H1 (cell line): ENCODE data around the gene ZNF532. TPM values are rescaled to one million over a fixed set of nuclear protein-coding genes. Genes with fewer than 3 reads are reported as not detected.

Experiments
- CTCF ChIA-PET: fragments of 300-600 bp; sonication (Branson Sonifier 250); formaldehyde crosslinking; loops from one replicate; lab custom pipeline; 2021; ENCODE audit not compliant: partially characterized antibody; lab: Charles Lee
- POLR2A ChIA-PET: fragments of 300-600 bp; sonication (Branson Sonifier 250); formaldehyde crosslinking; loops from one replicate; lab custom pipeline; 2021; ENCODE audit warnings: inconsistent platforms; ENCODE audit not compliant: partially characterized antibody; lab: Charles Lee
- DNase-seq, 2 experiments: peaks; one replicate each; pipeline versions ENCODE4 v3.0.0 to v3.0.0-alpha.2; 2010 to 2022; ENCODE audit warnings: low spot score in 2 of 2, low read depth in 1 of 2, mixed read lengths in 1 of 2
- FAIRE-seq: peaks from 2 replicates; lab custom pipeline; 2011; peaks lifted over from hg19 to GRCh38; lab: Jason Lieb, UNC
- H2AFZ ChIP-seq: 2 replicates; pipeline ENCODE4 v1.8.1; 2012; ENCODE audit warnings: low read length, inconsistent platforms
- H2AK5ac ChIP-seq: 2 replicates; pipeline ENCODE4 v1.6.1; 2013; ENCODE audit warnings: low read depth, low read length
- H2BK120ac ChIP-seq: replicated peaks from 2 replicates; pipeline ENCODE3; 2013; ENCODE audit warnings: low read depth, low read length, inconsistent platforms
- H2BK12ac ChIP-seq: 2 replicates; pipeline ENCODE4 v1.6.1; 2013; ENCODE audit warnings: low read depth, low read length
- H2BK15ac ChIP-seq: 2 replicates; pipeline ENCODE4 v1.6.1; 2013; ENCODE audit warnings: low read length
- H2BK20ac ChIP-seq: 2 replicates; pipeline ENCODE4 v1.6.1; 2013; ENCODE audit warnings: low read length
- H2BK5ac ChIP-seq: 2 replicates; pipeline ENCODE4 v1.6.1; 2013; ENCODE audit warnings: low read depth, low read length
- H3K14ac ChIP-seq: 2 replicates; pipeline ENCODE4 v1.6.1; 2013; ENCODE audit warnings: inconsistent platforms; ENCODE audit not compliant: insufficient read length
- H3K18ac ChIP-seq: 2 replicates; pipeline ENCODE4 v1.6.1; 2013; ENCODE audit warnings: low read length; ENCODE audit errors: extremely low read depth
- H3K23ac ChIP-seq: 2 replicates; pipeline ENCODE4 v1.6.1; 2013; ENCODE audit warnings: inconsistent platforms; ENCODE audit not compliant: insufficient read length
- H3K23me2 ChIP-seq: 2 replicates; pipeline ENCODE4 v1.6.1; 2013; ENCODE audit warnings: low read depth, low read length
- H3K27ac ChIP-seq: 2 replicates; pipeline ENCODE4 v1.6.1; 2011; ENCODE audit warnings: low read depth, low read length, inconsistent platforms
- H3K27me3 ChIP-seq, 4 experiments: replicated peaks in 1 of 4; 1 replicate in 1 of 4; 2 replicates in 3 of 4; pipeline versions ENCODE4 v1.6.1 to v1.8.1; 2011 to 2013; ENCODE audit warnings: low read length in 3 of 4, mild to moderate bottlenecking in 3 of 4, inconsistent platforms in 2 of 4, mixed read lengths in 2 of 4, moderate library complexity in 1 of 4; ENCODE audit not compliant: control insufficient read depth in 3 of 4, insufficient read depth in 3 of 4; ENCODE audit errors: extremely low read depth in 1 of 4
- H3K36me3 ChIP-seq, 4 experiments: 2 replicates each; pipeline versions ENCODE4 v1.6.1 to v1.8.1; 2011 to 2013; ENCODE audit warnings: mild to moderate bottlenecking in 4 of 4, low read length in 3 of 4, moderate library complexity in 2 of 4, control low read depth in 1 of 4, inconsistent platforms in 1 of 4; ENCODE audit not compliant: insufficient read depth in 4 of 4, control insufficient read depth in 2 of 4
- H3K4ac ChIP-seq: replicated peaks from 2 replicates; pipeline ENCODE3; 2013; ENCODE audit warnings: low read length, low read depth, mixed read lengths, inconsistent platforms; ENCODE audit not compliant: insufficient read length
- H3K4me1 ChIP-seq, 4 experiments: replicated peaks in 1 of 4; 1 replicate in 1 of 4; 2 replicates in 3 of 4; pipeline versions ENCODE4 v1.6.1 to v1.8.1; 2011 to 2013; ENCODE audit warnings: low read length in 3 of 4, inconsistent platforms in 2 of 4, mixed read lengths in 1 of 4; ENCODE audit not compliant: insufficient read depth in 4 of 4, control insufficient read depth in 3 of 4
- H3K4me2 ChIP-seq, 2 experiments: 2 replicates each; pipeline versions ENCODE4 v1.6.1 to v1.8.1; 2011 to 2013; ENCODE audit warnings: low read depth in 2 of 2, low read length in 2 of 2, control low read depth in 1 of 2, inconsistent platforms in 1 of 2, mild to moderate bottlenecking in 1 of 2; ENCODE audit not compliant: insufficient read depth in 1 of 2
- H3K4me3 ChIP-seq, 4 experiments: fragments of 200-600, 300-600 bp in 1 of 4; sonication (generic), shearing (Covaris generic), sonication (Bioruptor Twin) in 1 of 4; 2 replicates each; pipeline versions ENCODE4 v1.5.1 to v1.8.1; 2011 to 2016; ENCODE audit warnings: low read length in 4 of 4, low read depth in 3 of 4, control low read depth in 2 of 4, inconsistent platforms in 2 of 4, mild to moderate bottlenecking in 2 of 4, mixed read lengths in 1 of 4, moderate library complexity in 1 of 4; ENCODE audit not compliant: insufficient read depth in 2 of 4; ENCODE audit errors: extremely low read depth in 1 of 4
- H3K56ac ChIP-seq: replicated peaks from 2 replicates; pipeline ENCODE3; 2013; ENCODE audit warnings: low read depth, mild to moderate bottlenecking, mixed read lengths, low read length, inconsistent platforms; ENCODE audit not compliant: insufficient read length
- H3K79me1 ChIP-seq: 2 replicates; pipeline ENCODE4 v1.6.1; 2013; ENCODE audit warnings: low read depth, low read length, control low read depth
- H3K79me2 ChIP-seq, 2 experiments: 2 replicates each; pipeline versions ENCODE4 v1.6.1 to v1.8.1; 2012 to 2013; ENCODE audit warnings: low read length in 2 of 2, mild to moderate bottlenecking in 2 of 2, inconsistent platforms in 1 of 2; ENCODE audit not compliant: insufficient read depth in 2 of 2, control insufficient read depth in 1 of 2
- H3K9ac ChIP-seq, 4 experiments: replicated peaks in 1 of 4; 1 replicate in 1 of 4; 2 replicates in 3 of 4; pipeline versions ENCODE4 v1.6.1 to v1.8.1; 2011 to 2013; ENCODE audit warnings: low read depth in 3 of 4, low read length in 3 of 4, control low read depth in 2 of 4, mild to moderate bottlenecking in 2 of 4, moderate library complexity in 2 of 4, inconsistent platforms in 1 of 4; ENCODE audit errors: extremely low read depth in 1 of 4
- H3K9me3 ChIP-seq, 2 experiments: 2 replicates each; pipeline versions ENCODE4 v1.6.1 to v1.8.1; 2012 to 2013; ENCODE audit warnings: mild to moderate bottlenecking in 2 of 2, moderate library complexity in 2 of 2, control low read depth in 1 of 2, inconsistent platforms in 1 of 2, low read depth in 1 of 2, low read length in 1 of 2, mixed read lengths in 1 of 2; ENCODE audit not compliant: insufficient read depth in 2 of 2
- H4K20me1 ChIP-seq, 2 experiments: replicated peaks in 1 of 2; 2 replicates each; pipeline versions ENCODE3 to v1.8.1; 2011 to 2013; ENCODE audit warnings: inconsistent platforms in 2 of 2, low read length in 2 of 2, mild to moderate bottlenecking in 1 of 2; ENCODE audit not compliant: insufficient read depth in 2 of 2, control insufficient read depth in 1 of 2
- H4K5ac ChIP-seq: 2 replicates; pipeline ENCODE4 v1.6.1; 2013; ENCODE audit warnings: low read length, low read depth, mixed read lengths, inconsistent platforms; ENCODE audit not compliant: insufficient read length
- H4K8ac ChIP-seq: 2 replicates; pipeline ENCODE4 v1.8.0; 2013; ENCODE audit warnings: mild to moderate bottlenecking, moderate library complexity, low read length, inconsistent platforms; ENCODE audit not compliant: insufficient read depth; ENCODE audit errors: extremely low read depth
- H4K91ac ChIP-seq: replicated peaks from 2 replicates; pipeline ENCODE3; 2013; ENCODE audit warnings: low read length, mixed read lengths, inconsistent platforms; ENCODE audit not compliant: insufficient read length
- KDM1A ChIP-seq: fragments of 200-600, 300-600 bp; sonication (generic); IDR thresholded peaks from 2 replicates; pipeline ENCODE4 v1.7.1; 2016; ENCODE audit warnings: mild to moderate bottlenecking, low read length, borderline replicate concordance
- MAFK ChIP-seq: IDR thresholded peaks from 2 replicates; pipeline ENCODE4 v1.6.1; 2012; ENCODE audit warnings: low read depth, mild to moderate bottlenecking, improper control_type of control experiment, low read length
- NANOG ChIP-seq: IDR thresholded peaks from 2 replicates; pipeline ENCODE4 v1.6.1; 2011; ENCODE audit warnings: low read length, low read depth, mild to moderate bottlenecking, inconsistent platforms; ENCODE audit not compliant: insufficient read depth, poor library complexity, severe bottlenecking
- SUZ12 ChIP-seq: fragments of 200-600 bp; sonication (generic); IDR thresholded peaks from 2 replicates; pipeline ENCODE4 v1.6.1; 2012; ENCODE audit warnings: mild to moderate bottlenecking, inconsistent platforms, low read length, moderate library complexity, mixed read lengths
- TCF12 ChIP-seq: IDR thresholded peaks from 2 replicates; pipeline ENCODE4 v1.6.1; 2011; ENCODE audit warnings: low read depth, mild to moderate bottlenecking, low read length
- WGBS, 2 experiments: shearing (Covaris generic) in 1 of 2; methylation state at CpG; one replicate each; pipeline versions ENCODE4 v1.1.6 to v1.1.7; 2013 to 2015; ENCODE audit warnings: low lambda C conversion rate in 2 of 2, mixed read lengths in 2 of 2, inconsistent platforms in 1 of 2, low coverage in 1 of 2, missing lambda C conversion rate in 1 of 2; ENCODE audit not compliant: insufficient replicate concordance in 2 of 2, insufficient coverage in 1 of 2, insufficient read length in 1 of 2; ENCODE audit errors: extremely low coverage in 1 of 2, missing lambda C conversion rate in 1 of 2; 5-methylcytosine and 5-hydroxymethylcytosine counted together
- polyA plus RNA-seq, 7 experiments: library from polyadenylated mRNA; depleted of rRNA in 3 of 7; stranded (reverse) in 5 of 7; unstranded in 2 of 7; fragments of >200 nt in 5 of 7; fragments of 200-250 nt in 2 of 7; gene quantifications; 1 replicate in 5 of 7; 2 replicates in 1 of 7; 4 replicates in 1 of 7; pipeline versions ENCODE4 v1.2.1 to v1.2.3, GENCODE V29; 2011 to 2013; ENCODE audit warnings: missing spikeins in 2 of 7, mixed read lengths in 2 of 7
- total RNA-seq: library from RNA; stranded (reverse); fragmentation: NEBNext Ultra II Directional; extraction: Animal tissue kit (Norgen Biotek cat#: 25700); gene quantifications from 2 replicates; pipeline ENCODE4 v1.2.1, GENCODE V29; 2021

Gene ZNF532
- total and polyA plus RNA-seq, 2 of the 8 experiments (the other 6 are each of a cell fraction or from before 2014, with no cell fraction given): 143 to 240 TPM

GRCh38 chr18:58863539-58864145 lies 1.0 kb upstream of the ZNF532 start:
- Histone ChIP-seq H3K9me3 (peaks cover 3 to 5% of the 10 kb centered on the region in 2 experiments; a peak in 2 of 4 replicates), H3K4me3 (peak overlapping the region; percentile 35 to 94 (median 50)), H2BK12ac (no peak overlapping the region), H3K36me3 (peaks cover 12 to 38% (median 21%) of the 10 kb centered on the region in 4 experiments), H4K91ac (no peak overlapping the region), H2BK15ac (no peak overlapping the region), H2BK120ac (no peak overlapping the region), H3K14ac (no peak overlapping the region), H2AFZ (no peak overlapping the region), H3K4ac (no peak overlapping the region), H3K56ac (peak overlapping the region; percentile 48), H4K5ac (peak overlapping the region; percentile 65), H3K27ac (peak overlapping the region; percentile 93), H3K4me1 (peaks cover 30 to 62% (median 47%) of the 10 kb centered on the region in 4 experiments), H3K79me2 (peaks cover 25 to 60% of the 10 kb centered on the region in 2 experiments), H2BK20ac (no peak overlapping the region), H2BK5ac (peak overlapping the region; percentile 98; the same call in 1 of the 2 replicates), H4K20me1 (peaks cover 0 to 4% of the 10 kb centered on the region in 2 experiments), H3K18ac (peak overlapping the region; percentile 72; the same call in 1 of the 2 replicates), H3K4me2 (peak overlapping the region; percentile 77 to 82), H3K79me1 (no peaks in the 10 kb centered on the region; the same call in 1 of the 2 replicates), H3K23ac (no peak overlapping the region), H4K8ac (peak overlapping the region; percentile 95; the same call in 1 of the 2 replicates), H3K9ac (peak overlapping the region; percentile 70 to 94 (median 83)), H3K23me2 (peaks cover 8% of the 10 kb centered on the region), H2AK5ac (no peak overlapping the region), H3K27me3 (no peaks in the 10 kb centered on the region)
- DNase-seq: no peak
- ChIA-PET POLR2A (interaction anchor here (0.6 to 29.3 kb wide), 13 partner anchors 11 to 86 kb away, joined by 3 to 622 read pairs (median 9); no protein-coding TSS in a partner anchor), CTCF (interaction anchor here (1.9 kb wide), 1 partner anchor 15 kb away, joined by 10 read pairs; no protein-coding TSS in a partner anchor)
- no peak for FAIRE-seq
- 1% methylated on average over 20 of the region's 72 CpGs; no CpG with 5 or more reads in 1 of the 2 experiments for WGBS, 2 experiments
- TF ChIP-seq NANOG (no peak), KDM1A (no peak), MAFK (no peak), TCF12 (no peak), SUZ12 (no peak)
